ENCODE results near the gene LEO1.

LEO1 gene

DNA sequence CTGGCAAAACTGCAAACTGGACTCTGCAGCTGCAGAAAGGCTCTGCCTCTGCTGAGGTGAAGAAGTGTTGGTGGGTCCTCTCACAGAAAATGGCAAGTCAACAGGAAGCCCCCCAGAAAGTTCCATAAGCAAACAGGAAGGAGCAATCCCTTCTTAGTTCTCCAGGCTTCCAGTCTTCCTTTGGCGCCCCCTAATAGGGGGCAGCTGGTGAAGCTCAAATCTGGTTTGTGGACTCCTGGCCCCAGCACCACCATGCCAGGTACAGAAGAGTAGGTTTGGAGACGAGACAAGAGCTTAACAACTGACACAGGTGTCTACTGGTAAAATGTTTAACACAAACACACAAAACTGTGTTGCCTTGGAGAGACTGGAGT is 35.5 kb downstream of the LEO1 start:
- no peak for ATAC-seq (replicated peaks)
- no peaks in the 10 kb centered on the region for H3K27me3 Mint-ChIP-seq
- H3K36me3 Mint-ChIP-seq (ENCODE audit: insufficient read depth) = peaks cover 31% of the 10 kb centered on the region
- H3K27ac Mint-ChIP-seq = peak overlapping the region; percentile 57 to 82
- no peak overlapping the region for H3K4me3 Mint-ChIP-seq
- no peak for DNase-seq
- no peaks in the 10 kb centered on the region for H3K9me3 Mint-ChIP-seq
- no peaks in the 10 kb centered on the region for H3K4me1 Mint-ChIP-seq (ENCODE audit: low read depth in 2 of 2)

DNA sequence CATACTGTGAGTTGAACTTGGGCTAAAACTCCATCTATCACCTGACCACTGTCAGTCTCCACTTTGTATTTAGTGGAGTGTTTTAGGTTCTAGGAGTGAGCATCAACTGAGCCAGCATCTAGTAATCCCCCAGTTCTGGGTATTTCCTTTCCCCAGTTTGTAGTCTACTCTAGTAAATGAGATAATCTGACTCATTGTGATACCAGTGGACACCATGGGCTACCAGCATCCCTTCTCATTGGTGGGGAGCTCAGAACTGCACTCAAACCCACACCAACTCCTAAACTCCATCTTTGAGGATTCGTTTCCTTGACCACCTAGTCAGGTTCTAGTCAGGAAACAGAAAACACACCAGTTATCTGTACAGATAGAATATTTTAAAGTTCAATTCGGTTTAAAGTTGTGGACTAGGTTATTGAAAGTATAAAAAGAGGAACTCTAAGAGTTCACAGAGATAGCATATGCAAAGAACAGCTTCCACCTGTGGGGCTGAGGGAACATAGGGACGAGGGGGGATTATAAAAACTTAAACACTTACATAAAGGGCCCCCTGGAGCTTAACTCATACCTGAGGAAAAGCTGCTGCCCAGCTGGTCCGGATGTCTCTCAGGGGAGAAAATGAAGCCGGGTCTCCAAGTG is 36.0 kb downstream of the LEO1 start:
- ATAC-seq (replicated peaks) (no peak), DNase-seq (no peak)
- H3K9me3 Mint-ChIP-seq = no peaks in the 10 kb centered on the region
- H3K27me3 Mint-ChIP-seq = no peaks in the 10 kb centered on the region
- no peaks in the 10 kb centered on the region for H3K4me1 Mint-ChIP-seq (ENCODE audit: low read depth in 2 of 2)
- H3K36me3 Mint-ChIP-seq (ENCODE audit: insufficient read depth) = peaks cover 27% of the 10 kb centered on the region
- peak overlapping the region; percentile 57 to 82 for H3K27ac Mint-ChIP-seq
- no peak overlapping the region for H3K4me3 Mint-ChIP-seq

DNA sequence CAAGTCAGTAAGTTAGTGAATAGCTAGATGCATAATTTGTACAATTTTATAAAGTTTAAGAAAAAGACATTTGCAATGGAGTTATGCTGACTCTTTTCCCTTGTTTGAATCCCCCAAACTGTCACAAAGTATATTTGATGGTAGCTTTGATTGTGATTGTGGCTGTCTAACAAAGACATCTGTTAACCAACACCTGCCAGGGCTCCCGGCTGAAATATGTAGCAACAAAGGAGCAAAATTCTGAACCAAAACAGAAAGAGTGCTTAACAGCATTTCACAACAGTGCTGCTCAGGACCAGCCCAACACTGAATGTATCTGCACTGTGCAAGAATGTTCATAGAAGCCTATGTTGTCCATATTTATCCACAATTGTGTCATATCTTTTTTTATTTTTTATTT is 39.4 kb downstream of the LEO1 start:
- Mint-ChIP-seq H3K9me3 (no peaks in the 10 kb centered on the region), H3K36me3 (ENCODE audit: insufficient read depth) (peaks cover 25% of the 10 kb centered on the region), H3K27ac (no peak overlapping the region), H3K27me3 (no peaks in the 10 kb centered on the region), H3K4me3 (no peak overlapping the region), H3K4me1 (ENCODE audit: low read depth in 2 of 2) (no peaks in the 10 kb centered on the region)
- DNase-seq (no peak), ATAC-seq (replicated peaks) (no peak)

DNA sequence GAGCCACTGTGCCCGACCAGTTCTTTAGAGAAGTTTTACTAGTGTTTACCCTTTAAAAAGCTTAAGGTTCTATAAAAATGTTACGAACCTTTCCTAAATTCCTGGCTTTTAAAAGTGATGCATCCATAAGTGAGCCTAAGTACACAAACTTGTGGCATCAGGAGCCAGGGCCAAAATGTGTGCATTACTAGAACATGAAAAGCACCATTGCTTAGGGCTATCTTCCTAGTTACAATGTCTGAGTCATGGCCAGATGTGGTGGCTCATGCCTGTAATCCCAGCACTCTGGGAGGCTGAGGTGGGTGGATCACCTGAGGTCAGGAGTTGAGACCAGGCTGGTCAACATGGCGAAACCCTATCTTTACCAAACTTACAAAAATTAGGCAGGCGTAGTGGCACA is 39.9 kb downstream of the LEO1 start:
- no peak overlapping the region for H3K27ac Mint-ChIP-seq
- no peak overlapping the region for H3K4me3 Mint-ChIP-seq
- DNase-seq (no peak), ATAC-seq (replicated peaks) (no peak)
- H3K36me3 Mint-ChIP-seq (ENCODE audit: insufficient read depth) = peaks cover 20% of the 10 kb centered on the region
- no peaks in the 10 kb centered on the region for H3K4me1 Mint-ChIP-seq (ENCODE audit: low read depth in 2 of 2)
- no peaks in the 10 kb centered on the region for H3K9me3 Mint-ChIP-seq
- H3K27me3 Mint-ChIP-seq = no peaks in the 10 kb centered on the region

DNA sequence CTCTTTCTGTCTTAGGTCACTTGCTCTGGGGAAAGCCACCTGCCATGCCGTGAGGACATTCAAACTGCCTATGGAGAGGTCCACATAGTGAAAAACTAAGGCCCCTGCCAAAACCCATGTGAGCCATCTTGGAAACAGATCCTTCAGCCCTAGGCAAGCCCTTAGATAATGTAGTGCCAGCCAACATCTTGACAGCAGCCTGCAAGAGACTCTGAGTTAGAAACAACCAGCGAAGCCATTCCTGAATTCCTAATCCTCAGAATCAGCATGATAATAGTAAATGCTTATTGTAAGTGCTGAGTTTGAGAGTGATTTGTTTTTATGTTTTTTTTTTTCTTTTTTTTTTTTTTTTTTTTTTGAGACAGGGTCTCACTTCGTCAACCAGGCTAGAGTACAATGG is 40.6 kb downstream of the LEO1 start:
- Mint-ChIP-seq H3K4me3 (no peak overlapping the region), H3K9me3 (no peaks in the 10 kb centered on the region), H3K4me1 (ENCODE audit: low read depth in 2 of 2) (no peaks in the 10 kb centered on the region), H3K36me3 (ENCODE audit: insufficient read depth) (peaks cover 16% of the 10 kb centered on the region), H3K27ac (no peak overlapping the region), H3K27me3 (no peaks in the 10 kb centered on the region)
- DNase-seq = no peak
- ATAC-seq (replicated peaks) = no peak

DNA sequence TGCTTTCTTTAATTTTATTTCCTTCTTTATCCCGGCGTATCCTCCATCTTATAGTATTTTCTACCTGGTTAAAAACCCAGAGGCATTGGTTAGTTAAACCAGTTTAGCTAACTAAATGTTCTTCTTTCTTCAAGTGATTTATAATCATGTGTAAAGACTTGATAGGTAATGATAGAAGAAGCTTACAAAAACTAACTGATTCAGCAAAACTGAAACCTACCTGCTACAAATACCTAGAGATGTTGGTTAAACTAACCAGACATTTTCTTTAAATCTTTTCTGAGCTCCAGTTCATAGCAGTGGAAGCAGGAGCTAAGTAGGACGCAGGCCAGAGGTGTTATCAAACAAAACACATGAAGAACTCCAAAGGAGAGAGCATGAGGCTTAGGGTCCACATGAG is 44.8 kb downstream of the LEO1 start:
- Mint-ChIP-seq H3K4me1 (ENCODE audit: low read depth in 2 of 2) (no peaks in the 10 kb centered on the region), H3K27ac (peak overlapping the region in 1 of 2 donors; percentile 13), H3K36me3 (ENCODE audit: insufficient read depth) (peaks cover 27% of the 10 kb centered on the region), H3K9me3 (no peaks in the 10 kb centered on the region), H3K27me3 (no peaks in the 10 kb centered on the region), H3K4me3 (no peak overlapping the region)
- ATAC-seq (replicated peaks) (no peak), DNase-seq (no peak)

DNA sequence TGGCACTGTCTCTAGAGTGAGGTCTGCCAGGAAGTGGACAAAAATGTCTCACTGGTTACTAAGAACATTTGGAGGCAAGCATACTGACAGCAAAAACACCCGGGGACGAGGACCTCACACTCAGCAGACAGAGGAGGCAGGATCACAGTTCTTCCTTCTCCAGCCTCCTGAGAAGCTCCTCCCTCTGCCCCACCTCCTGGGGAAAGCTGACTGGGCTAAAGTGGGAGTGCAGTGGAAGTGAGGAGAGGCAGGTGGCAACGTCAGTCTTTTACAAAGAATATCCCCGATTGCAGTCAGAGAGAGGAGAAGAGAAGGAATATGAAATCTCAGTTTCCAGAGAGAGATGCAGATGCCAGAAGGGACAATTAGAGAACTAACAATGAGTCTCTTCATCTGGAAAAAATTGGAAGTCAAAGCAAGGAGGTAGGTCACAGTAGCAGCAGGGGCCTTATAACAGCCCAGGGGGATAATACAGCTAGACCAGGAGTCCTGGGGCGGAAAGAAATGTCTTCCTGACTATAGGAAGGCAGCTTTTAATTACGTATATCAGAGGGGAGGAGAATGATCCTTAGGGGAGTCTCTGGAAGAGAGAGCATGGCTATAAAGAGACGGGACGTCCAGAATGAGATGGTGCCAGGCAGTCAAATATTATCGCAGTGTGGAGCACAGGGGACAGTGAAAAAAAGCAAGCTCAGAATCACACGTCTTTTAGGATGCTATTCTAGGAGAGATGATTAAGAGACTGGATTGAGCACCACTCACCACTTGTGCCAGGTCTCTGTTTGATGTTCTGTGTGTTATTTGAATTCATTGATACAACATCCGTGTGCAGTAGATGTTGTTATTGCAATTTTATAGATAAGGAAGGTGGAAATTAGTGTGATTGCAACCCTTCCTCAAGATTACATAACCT is 47.2 kb downstream of the LEO1 start:
- Mint-ChIP-seq H3K4me1 (ENCODE audit: low read depth in 2 of 2) (peaks cover 0 to 2% of the 10 kb centered on the region in 2 donors), H3K27me3 (no peaks in the 10 kb centered on the region), H3K9me3 (no peaks in the 10 kb centered on the region), H3K4me3 (no peak overlapping the region), H3K36me3 (ENCODE audit: insufficient read depth) (peaks cover 38% of the 10 kb centered on the region), H3K27ac (peak overlapping the region in 1 of 2 donors; percentile 7)
- no peak for DNase-seq
- ATAC-seq (replicated peaks) = no peak

DNA sequence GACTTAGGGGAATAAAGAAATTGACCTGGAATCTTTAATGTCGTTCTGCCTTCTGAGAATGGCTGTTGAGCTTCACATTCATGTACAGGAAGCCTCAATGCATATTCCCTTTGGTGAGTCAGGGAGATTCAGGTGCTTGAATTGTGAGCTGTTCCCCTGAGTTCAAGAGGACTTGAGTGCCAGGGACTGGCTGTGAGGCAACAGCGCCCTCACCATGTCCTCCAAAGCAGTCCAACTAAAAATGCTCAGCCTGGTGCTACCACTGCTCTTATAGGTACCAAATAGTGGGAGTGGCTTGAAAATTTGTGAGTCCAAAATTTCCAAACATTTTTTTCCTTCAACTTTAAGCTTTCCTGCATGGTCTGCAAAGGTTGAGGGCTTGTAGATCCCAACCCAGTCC is 54.1 kb downstream of the LEO1 start:
- Mint-ChIP-seq H3K27me3 (no peaks in the 10 kb centered on the region), H3K36me3 (ENCODE audit: insufficient read depth) (peaks cover 57% of the 10 kb centered on the region), H3K4me1 (ENCODE audit: low read depth in 2 of 2) (peaks cover 0 to 2% of the 10 kb centered on the region in 2 donors), H3K4me3 (no peak overlapping the region), H3K27ac (no peak overlapping the region), H3K9me3 (no peaks in the 10 kb centered on the region)
- no peak for ATAC-seq (replicated peaks)
- DNase-seq = no peak

DNA sequence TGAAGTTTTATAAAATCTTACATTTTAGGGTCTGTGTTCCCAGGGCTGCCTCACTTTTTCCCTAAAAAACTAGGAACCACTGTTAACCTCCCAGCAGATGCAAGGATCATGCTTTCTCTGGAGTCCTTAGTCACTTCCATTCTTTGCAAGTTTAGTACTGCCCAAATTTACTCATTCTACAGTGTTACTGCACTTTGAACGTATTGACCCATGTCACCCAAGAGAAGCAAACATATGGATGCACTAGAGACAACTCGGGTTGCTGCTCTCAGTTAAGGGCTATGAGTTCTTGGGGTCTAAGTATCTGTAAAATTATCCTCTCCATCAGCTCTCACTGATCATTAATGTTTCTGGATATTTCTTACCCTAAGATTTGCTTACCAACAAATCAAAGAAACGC is 59.0 kb downstream of the LEO1 start:
- Mint-ChIP-seq H3K4me1 (ENCODE audit: low read depth in 2 of 2) (no peaks in the 10 kb centered on the region), H3K4me3 (no peak overlapping the region), H3K36me3 (ENCODE audit: insufficient read depth) (peaks cover 44% of the 10 kb centered on the region), H3K27ac (no peak overlapping the region), H3K9me3 (no peaks in the 10 kb centered on the region), H3K27me3 (no peaks in the 10 kb centered on the region)
- ATAC-seq (replicated peaks) (no peak), DNase-seq (no peak)

DNA sequence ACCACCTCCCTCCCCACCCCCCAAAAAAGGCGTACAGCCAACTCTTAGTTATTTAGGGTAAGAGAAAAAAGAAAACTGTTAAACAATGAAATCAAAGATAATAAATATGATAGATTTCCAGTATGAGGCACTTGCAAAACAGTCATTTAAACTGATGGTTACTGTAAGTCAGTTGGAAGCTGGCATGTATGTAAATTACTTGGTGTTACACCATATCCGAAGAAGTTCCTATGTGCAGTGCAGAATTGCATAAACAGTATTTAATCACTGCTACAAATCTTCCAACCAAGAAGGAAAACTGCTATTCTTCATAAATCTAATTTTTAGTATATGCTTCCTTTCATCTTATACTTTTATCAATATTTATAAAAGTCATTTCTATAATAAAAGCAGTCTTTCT is 62.0 kb downstream of the LEO1 start:
- no peak for DNase-seq
- H3K27ac Mint-ChIP-seq = no peak overlapping the region
- ATAC-seq (replicated peaks) = no peak
- H3K27me3 Mint-ChIP-seq = no peaks in the 10 kb centered on the region
- no peaks in the 10 kb centered on the region for H3K4me1 Mint-ChIP-seq (ENCODE audit: low read depth in 2 of 2)
- no peak overlapping the region for H3K4me3 Mint-ChIP-seq
- H3K36me3 Mint-ChIP-seq (ENCODE audit: insufficient read depth) = peaks cover 52% of the 10 kb centered on the region
- no peaks in the 10 kb centered on the region for H3K9me3 Mint-ChIP-seq

DNA sequence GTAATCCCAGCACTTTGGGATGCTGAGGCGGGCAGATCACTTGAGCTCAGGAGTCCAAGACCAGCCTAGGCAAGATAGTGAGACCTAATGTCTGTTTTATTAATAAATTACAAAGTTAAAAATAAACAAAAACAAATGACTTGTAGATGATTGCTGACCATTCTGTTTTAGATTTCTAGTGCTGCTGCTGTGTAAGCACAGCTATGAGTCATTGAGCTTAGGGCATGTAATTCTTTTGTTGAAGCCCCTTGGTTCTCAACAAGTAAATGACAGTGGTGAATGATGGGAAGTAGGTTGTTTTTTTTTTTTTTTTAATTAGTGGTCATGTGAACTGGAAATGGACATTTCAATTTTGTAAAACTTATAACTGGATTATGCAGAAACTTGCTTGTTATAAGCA is 63.3 kb downstream of the LEO1 start:
- H3K27ac Mint-ChIP-seq = no peak overlapping the region
- H3K9me3 Mint-ChIP-seq = no peaks in the 10 kb centered on the region
- peaks cover 47% of the 10 kb centered on the region for H3K36me3 Mint-ChIP-seq (ENCODE audit: insufficient read depth)

DNA sequence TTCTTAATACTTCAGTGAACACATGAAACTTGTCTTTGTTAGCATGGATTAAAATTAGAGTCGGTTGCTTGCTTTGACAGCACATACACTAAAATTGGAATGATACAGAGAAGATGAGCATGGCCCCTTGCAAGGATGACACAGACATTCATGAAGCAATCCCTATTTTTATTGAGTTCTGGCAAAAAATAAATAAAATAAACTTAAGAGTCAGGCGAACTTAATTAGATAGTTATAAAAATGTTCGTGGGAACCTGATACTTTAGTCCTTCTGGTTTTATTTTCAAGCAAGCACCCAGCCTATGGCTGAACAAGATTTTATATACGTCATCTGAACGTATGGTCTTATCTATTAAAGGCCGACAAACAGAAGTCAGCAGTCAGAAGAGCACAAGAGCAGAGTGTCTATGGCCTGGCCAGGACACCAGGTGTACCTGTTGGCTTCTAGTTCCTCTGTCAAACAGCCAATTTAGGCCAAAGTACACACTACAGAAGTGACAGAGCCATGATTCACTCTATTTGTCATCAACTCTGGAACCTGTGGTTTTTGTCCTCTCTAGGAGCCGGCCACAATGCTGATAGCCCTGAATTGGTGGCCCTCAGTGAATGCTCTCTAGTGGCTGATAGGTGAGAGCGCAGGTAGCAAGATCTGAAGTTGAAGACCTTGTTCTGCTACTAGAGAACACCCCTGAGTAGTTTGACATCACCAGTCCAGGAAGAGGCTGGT is 64.3 kb downstream of the LEO1 start:
- H3K9me3 Mint-ChIP-seq = no peaks in the 10 kb centered on the region
- no peak for ATAC-seq (replicated peaks)
- no peak for DNase-seq
- H3K27me3 Mint-ChIP-seq = no peaks in the 10 kb centered on the region
- peaks cover 57% of the 10 kb centered on the region for H3K36me3 Mint-ChIP-seq (ENCODE audit: insufficient read depth)
- H3K4me1 Mint-ChIP-seq (ENCODE audit: low read depth in 2 of 2) = no peaks in the 10 kb centered on the region
- no peak overlapping the region for H3K27ac Mint-ChIP-seq
- H3K4me3 Mint-ChIP-seq = no peak overlapping the region

More for the DNA sequence above, 63.3 kb downstream of the LEO1 start:
- Mint-ChIP-seq H3K4me3 (no peak overlapping the region), H3K4me1 (ENCODE audit: low read depth in 2 of 2) (no peaks in the 10 kb centered on the region), H3K27me3 (no peaks in the 10 kb centered on the region)
- DNase-seq (no peak), ATAC-seq (replicated peaks) (no peak)

DNA sequence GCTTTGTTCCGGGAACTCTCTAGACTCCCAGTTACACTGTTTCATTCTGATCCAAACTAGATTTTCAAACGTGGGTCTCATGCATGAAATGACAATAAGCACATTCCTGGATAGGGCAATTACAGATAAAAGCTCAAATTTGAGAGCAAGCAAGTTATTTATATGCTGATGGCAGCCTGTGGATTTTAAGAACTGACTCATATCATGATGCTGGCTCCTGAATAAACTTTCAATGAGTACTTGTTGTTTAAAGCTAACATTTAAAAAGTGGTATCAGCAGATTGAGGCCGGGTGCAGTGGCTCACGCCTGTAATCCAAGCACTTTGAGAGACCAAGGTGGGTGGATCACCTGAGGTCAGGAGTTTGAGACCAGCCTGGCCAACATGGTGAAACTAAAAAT is 66.6 kb downstream of the LEO1 start:
- H3K4me3 Mint-ChIP-seq = no peak overlapping the region
- ATAC-seq (replicated peaks) (no peak), DNase-seq (no peak)
- H3K36me3 Mint-ChIP-seq (ENCODE audit: insufficient read depth) = peaks cover 71% of the 10 kb centered on the region
- H3K4me1 Mint-ChIP-seq (ENCODE audit: low read depth in 2 of 2) = no peaks in the 10 kb centered on the region
- no peak overlapping the region for H3K27ac Mint-ChIP-seq
- no peaks in the 10 kb centered on the region for H3K27me3 Mint-ChIP-seq
- no peaks in the 10 kb centered on the region for H3K9me3 Mint-ChIP-seq

DNA sequence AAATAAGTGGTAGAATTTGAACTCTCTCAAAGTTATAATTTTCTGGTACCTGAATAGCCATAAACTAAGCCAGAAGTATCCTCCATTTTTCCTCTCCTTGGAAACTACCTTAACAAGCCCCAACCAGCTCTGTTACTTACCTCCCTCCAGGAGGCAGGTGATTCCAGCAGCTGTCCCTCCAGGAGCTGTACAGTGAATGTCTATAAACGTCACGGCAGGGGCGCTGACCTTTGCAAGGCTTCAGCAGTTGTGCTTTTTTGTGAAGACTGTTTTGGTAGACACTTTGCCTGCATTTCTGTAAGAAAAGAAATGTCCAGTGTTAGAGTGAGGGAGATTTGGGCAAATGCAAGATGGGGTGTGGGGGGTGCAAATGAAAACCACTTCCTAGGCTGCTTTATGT is 67.2 kb downstream of the LEO1 start:
- Mint-ChIP-seq H3K27me3 (no peaks in the 10 kb centered on the region), H3K36me3 (ENCODE audit: insufficient read depth) (peaks cover 76% of the 10 kb centered on the region)
- no peak for ATAC-seq (replicated peaks)

More for the DNA sequence above, 67.2 kb downstream of the LEO1 start:
- Mint-ChIP-seq H3K9me3 (no peaks in the 10 kb centered on the region), H3K4me3 (no peak overlapping the region), H3K27ac (no peak overlapping the region), H3K4me1 (ENCODE audit: low read depth in 2 of 2) (no peaks in the 10 kb centered on the region)
- DNase-seq = no peak
